ENCODE measurements around the gene KIF2C.

The KIF2C gene

DNA sequence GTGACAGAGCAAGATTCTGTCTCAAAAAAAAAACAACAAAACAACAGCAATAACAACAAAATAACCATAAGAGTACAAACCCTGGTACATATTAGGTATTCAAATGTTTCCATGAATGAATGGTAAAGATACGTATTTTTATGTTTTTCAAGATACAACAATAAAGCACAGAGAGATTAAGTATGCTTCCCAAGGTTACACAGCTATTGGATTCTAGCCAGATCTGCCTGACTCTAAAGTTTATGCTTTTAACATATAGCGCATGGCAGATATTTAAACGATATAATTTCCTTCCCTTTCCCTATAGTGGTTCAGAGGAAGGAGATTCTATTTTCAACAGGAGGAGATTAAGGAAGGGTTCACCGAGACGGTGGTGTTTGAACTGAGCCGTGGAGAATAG lies 34.2 kb upstream of the KIF2C start:
- H3K27me3 ChIP-seq = no peaks in the 10 kb centered on the region
- intact Hi-C loops (cut with DNase I; ENCODE audit: low total_unique reads) = no loop called here
- TF ChIP-seq, protein P1, sequence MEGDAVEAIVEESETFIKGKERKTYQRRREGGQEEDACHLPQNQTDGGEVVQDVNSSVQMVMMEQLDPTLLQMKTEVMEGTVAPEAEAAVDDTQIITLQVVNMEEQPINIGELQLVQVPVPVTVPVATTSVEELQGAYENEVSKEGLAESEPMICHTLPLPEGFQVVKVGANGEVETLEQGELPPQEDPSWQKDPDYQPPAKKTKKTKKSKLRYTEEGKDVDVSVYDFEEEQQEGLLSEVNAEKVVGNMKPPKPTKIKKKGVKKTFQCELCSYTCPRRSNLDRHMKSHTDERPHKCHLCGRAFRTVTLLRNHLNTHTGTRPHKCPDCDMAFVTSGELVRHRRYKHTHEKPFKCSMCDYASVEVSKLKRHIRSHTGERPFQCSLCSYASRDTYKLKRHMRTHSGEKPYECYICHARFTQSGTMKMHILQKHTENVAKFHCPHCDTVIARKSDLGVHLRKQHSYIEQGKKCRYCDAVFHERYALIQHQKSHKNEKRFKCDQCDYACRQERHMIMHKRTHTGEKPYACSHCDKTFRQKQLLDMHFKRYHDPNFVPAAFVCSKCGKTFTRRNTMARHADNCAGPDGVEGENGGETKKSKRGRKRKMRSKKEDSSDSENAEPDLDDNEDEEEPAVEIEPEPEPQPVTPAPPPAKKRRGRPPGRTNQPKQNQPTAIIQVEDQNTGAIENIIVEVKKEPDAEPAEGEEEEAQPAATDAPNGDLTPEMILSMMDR (IDR thresholded peaks at IDR 0.05) = no peak

DNA sequence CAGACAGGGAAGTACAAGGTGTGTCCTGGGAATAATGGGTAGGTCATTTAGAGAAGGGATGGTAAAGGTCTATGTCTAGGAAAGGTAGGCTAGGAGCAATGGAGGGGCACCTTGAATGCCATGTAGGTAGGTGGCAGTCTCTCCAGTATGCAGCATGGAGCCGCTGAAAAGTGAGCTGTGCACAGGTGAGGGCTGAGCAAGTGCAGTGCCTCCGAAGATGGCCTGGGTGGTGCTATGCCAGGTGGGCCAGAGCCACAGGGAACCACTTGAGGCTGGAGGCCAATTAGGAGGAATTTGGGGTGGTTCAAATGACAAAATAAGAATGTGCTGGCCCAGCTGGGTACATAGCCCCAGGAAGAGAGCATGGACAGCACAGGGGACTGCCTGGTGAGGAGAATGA lies 33.7 kb upstream of the KIF2C start:
- peak in 1 of 2 donors; percentile 24 for DNase-seq

More for the DNA sequence above, 34.2 kb upstream of the KIF2C start:
- DNase-seq = no peak
- Histone ChIP-seq H3K27ac (no peak overlapping the region), H3K4me1 (peaks cover 0 to 7% (median 0%) of the 10 kb centered on the region in 4 donors), H3K36me3 (no peaks in the 10 kb centered on the region), H3K4me3 (no peak overlapping the region), H3K9me3 (no peaks in the 10 kb centered on the region)

DNA sequence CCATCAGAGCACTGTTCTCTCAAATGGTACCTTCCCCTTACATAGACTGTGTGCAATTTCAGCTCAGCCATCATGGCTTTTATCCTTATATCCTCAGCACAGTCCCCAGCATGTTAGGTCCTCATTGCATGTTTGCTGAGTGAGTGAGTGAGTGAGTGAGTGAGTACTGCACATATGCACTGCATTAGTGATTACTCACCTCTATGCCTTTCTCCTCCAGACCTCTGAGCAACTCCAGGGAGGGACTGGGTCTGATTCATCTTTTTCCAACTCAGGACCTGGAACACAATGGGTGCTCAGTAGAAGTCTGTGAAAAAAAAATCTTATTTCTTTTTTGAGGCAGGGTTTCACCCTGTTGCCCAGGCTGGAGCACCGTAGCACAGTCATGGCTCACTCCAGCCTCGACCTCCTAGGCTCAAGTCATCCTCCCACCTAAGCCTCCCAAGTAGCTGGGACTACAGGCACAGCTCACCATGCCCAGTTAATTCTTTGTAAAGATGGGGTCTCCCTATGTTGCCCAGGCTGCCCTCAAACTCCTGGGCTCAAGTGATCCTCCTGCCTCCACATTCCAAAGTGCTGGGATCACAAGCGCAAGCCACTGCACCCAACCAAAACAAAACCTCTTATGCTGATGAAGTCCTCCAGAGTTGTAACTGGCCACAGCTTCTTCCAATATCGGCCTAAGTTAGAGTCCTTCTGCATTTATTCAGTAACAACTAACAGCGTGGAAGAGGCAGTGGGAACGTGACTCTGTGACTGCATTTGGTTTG lies 32.3 kb upstream of the KIF2C start:
- DNase-seq = peak in 1 of 2 donors; percentile 41
- intact Hi-C loops (cut with DNase I; ENCODE audit: low total_unique reads) = no loop called here
- H3K4me3 ChIP-seq = no peak overlapping the region
- H3K36me3 ChIP-seq = no peaks in the 10 kb centered on the region
- no peak overlapping the region for H3K27ac ChIP-seq
- H3K27me3 ChIP-seq = no peaks in the 10 kb centered on the region
- TF ChIP-seq, protein P1 (IDR thresholded peaks at IDR 0.05) = no peak
- H3K4me1 ChIP-seq = peaks cover 0 to 7% (median 0%) of the 10 kb centered on the region in 4 donors
- no peaks in the 10 kb centered on the region for H3K9me3 ChIP-seq

More for the DNA sequence above, 33.7 kb upstream of the KIF2C start:
- H3K27ac ChIP-seq = no peak overlapping the region
- H3K4me3 ChIP-seq = no peak overlapping the region
- peaks cover 0 to 7% (median 0%) of the 10 kb centered on the region in 4 donors for H3K4me1 ChIP-seq
- H3K36me3 ChIP-seq = no peaks in the 10 kb centered on the region
- no peaks in the 10 kb centered on the region for H3K9me3 ChIP-seq
- TF ChIP-seq, protein P1 (IDR thresholded peaks at IDR 0.05) = no peak
- intact Hi-C loops (cut with DNase I; ENCODE audit: low total_unique reads) = no loop called here
- H3K27me3 ChIP-seq = no peaks in the 10 kb centered on the region

DNA sequence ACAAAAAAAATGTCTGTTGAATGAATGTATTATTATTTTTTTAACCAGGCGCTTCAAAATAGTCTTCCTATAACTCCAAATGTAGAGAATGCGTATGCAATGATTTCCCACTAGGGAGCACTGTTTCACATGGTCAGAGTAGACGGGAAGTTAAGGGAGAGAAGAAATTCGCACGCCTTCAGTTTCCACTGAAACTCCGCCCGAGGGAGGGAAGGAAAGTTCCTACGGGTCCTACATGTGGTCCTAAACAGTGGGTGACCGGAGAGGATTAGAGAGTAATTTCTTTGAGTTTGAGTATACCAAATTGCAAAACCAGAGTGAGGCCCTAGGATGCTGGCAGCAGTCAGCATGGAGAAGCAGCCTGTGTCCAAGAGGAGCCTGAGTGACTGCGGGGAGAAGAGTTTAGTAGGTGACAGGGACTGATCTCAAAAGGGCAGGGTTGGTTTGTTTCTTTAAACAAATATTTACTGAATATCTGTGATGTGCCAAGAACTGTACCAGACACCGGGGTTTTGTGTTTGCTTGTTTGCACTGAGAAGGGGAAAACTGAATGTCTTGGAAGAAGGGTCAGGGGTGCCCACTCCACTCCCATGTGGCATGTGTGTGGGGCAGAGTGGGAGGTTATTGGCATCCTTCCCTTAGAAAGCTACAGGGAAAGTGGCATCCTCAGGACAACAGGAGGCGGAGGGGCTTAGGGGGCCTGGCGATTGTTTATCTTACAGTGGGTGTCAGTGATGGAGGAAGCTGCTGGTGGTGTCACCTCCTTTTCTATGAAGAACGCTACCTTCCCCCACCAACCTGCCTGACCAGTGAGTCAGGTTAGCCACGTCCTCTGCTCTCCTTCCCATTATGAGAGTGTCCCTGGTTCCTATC lies 31.4 kb upstream of the KIF2C start:
- peak; percentile 25 to 57 for DNase-seq

DNA sequence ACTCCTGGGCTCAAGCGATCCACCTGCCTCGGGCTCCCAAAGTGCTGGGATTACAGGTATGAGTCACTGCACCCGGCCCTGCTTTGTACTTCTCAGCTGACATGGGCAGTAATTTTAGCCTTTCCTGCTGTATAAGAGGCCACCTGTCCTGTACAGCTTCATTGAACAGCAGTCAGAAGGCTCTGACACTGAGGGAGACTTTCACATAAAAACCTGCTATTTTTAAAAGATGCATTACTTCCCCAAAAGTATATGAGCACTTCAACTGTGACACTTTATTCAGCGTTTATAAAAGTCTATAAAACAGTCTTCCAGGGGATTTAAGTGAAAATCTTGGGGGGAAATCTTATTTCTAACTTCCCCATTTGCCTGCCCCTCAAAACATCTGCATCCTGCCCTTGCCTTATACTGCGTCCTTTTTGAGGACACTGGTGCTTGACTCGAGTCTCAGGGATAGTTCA lies 26.3 kb upstream of the KIF2C start:
- TF ChIP-seq, protein P1 (IDR thresholded peaks at IDR 0.05) = no peak
- no peaks in the 10 kb centered on the region for H3K9me3 ChIP-seq
- H3K36me3 ChIP-seq = no peaks in the 10 kb centered on the region
- H3K27me3 ChIP-seq = peaks cover 0 to 3% of the 10 kb centered on the region in 2 donors
- DNase-seq = no peak
- intact Hi-C loops (cut with DNase I; ENCODE audit: low total_unique reads) = no loop called here
- H3K4me1 ChIP-seq = peaks cover 0 to 5% (median 0%) of the 10 kb centered on the region in 4 donors
- H3K4me3 ChIP-seq = no peak overlapping the region
- no peak overlapping the region for H3K27ac ChIP-seq

More for the DNA sequence above, 31.4 kb upstream of the KIF2C start:
- H3K27ac ChIP-seq = no peak overlapping the region
- H3K9me3 ChIP-seq = no peaks in the 10 kb centered on the region
- no peaks in the 10 kb centered on the region for H3K36me3 ChIP-seq
- no peak overlapping the region for H3K4me3 ChIP-seq
- TF ChIP-seq, protein P1 (IDR thresholded peaks at IDR 0.05) = peak; percentile 49 to 57
- no peaks in the 10 kb centered on the region for H3K27me3 ChIP-seq
- intact Hi-C loops (cut with DNase I; ENCODE audit: low total_unique reads) = no loop called here
- peaks cover 0 to 7% (median 0%) of the 10 kb centered on the region in 4 donors for H3K4me1 ChIP-seq
